GM12878 (cell line): ENCODE measurements around the gene TK1.

Source experiments
- CHD2 ChIP-seq: IDR thresholded peaks from 2 replicates; pipeline ENCODE4 v1.6.1; 2011; ENCODE audit warnings: low read depth, low read length, improper control_type of control experiment, borderline replicate concordance
- NFXL1 ChIP-seq: fragments of 450-650 bp; IDR thresholded peaks from 2 replicates; pipeline ENCODE4 v1.6.1; 2017; ENCODE audit warnings: antibody characterized with exemption, mild to moderate bottlenecking, borderline replicate concordance
- RAD21 ChIP-seq: IDR thresholded peaks from 2 replicates; pipeline ENCODE4 v1.6.1; 2011; ENCODE audit warnings: mild to moderate bottlenecking, low read depth, low read length, moderate library complexity; ENCODE audit not compliant: insufficient read depth
- SMC3 ChIP-seq: IDR thresholded peaks from 2 replicates; pipeline ENCODE4 v1.6.1; 2011; ENCODE audit warnings: low read length, improper control_type of control experiment, borderline replicate concordance
- YY1 ChIP-seq: IDR thresholded peaks from 2 replicates; pipeline ENCODE4 v1.6.1; 2011; ENCODE audit warnings: low read depth, mild to moderate bottlenecking, low read length
- TF ChIP-seq, protein P1 (sequence below): IDR thresholded peaks from 2 replicates; pipeline ENCODE4 v1.6.1; 2012; ENCODE audit warnings: low read length, inconsistent platforms
- TF ChIP-seq, protein P2 (sequence below), 3 experiments: IDR thresholded peaks in 2 of 3; conservative IDR thresholded peaks in 1 of 3; 2 replicates each; pipeline ENCODE4 v1.5.1; 2011; ENCODE audit warnings: low read depth in 3 of 3, low read length in 3 of 3, mild to moderate bottlenecking in 3 of 3, control low read depth in 2 of 3, moderate library complexity in 2 of 3, inconsistent platforms in 1 of 3, mixed read lengths in 1 of 3; ENCODE audit not compliant: control insufficient read depth in 2 of 3, insufficient read depth in 1 of 3; ENCODE audit errors: extremely low read depth in 1 of 3

DNA sequence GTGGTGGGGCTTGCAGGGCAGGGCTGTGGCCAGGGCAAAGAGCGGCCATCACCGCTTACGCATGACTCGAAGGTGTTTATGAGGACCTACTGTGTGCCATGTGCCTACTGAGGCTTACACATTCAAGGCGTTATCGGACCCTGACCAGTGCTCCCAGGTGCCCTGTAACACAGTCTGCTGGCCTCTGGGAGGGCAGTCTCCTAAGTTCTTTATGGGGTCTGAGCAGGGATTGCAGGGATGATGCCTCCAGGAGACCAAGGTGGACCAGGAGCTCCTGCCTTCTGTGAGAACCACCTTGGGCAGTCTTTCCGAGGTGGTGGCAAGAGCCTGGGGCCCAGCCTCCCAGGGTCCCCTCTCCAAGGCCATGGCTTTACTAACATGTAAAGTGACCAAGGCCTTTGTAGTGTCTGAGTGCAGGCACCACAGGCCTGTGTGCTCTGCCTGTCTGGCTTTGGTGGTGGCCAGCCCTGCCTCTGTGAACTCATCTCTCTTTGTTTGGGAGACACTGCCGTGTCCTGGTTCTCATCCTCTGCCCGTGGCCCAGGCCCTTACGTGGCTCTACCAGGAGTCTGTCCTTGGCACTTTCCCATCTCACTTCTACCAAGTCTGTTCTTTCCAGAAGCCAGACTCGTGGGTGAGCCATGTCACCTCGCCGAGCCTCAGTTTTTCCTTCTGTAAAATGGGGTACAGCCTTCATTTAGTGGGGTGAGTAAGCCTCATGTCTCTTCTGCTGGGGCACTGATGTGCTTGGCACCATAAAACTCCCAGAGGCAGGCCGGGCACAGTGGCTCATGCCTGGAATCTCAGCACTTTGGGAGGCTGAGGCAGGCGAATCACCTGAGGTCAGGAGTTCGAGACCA, 21.9 kb downstream of the TK1 start:
- no peak for TF ChIP-seq YY1
- no peak for TF ChIP-seq NFXL1
- TF ChIP-seq RAD21, result no peak
- TF ChIP-seq, protein P1, sequence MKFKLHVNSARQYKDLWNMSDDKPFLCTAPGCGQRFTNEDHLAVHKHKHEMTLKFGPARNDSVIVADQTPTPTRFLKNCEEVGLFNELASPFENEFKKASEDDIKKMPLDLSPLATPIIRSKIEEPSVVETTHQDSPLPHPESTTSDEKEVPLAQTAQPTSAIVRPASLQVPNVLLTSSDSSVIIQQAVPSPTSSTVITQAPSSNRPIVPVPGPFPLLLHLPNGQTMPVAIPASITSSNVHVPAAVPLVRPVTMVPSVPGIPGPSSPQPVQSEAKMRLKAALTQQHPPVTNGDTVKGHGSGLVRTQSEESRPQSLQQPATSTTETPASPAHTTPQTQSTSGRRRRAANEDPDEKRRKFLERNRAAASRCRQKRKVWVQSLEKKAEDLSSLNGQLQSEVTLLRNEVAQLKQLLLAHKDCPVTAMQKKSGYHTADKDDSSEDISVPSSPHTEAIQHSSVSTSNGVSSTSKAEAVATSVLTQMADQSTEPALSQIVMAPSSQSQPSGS, result no peak
- TF ChIP-seq, protein P2, sequence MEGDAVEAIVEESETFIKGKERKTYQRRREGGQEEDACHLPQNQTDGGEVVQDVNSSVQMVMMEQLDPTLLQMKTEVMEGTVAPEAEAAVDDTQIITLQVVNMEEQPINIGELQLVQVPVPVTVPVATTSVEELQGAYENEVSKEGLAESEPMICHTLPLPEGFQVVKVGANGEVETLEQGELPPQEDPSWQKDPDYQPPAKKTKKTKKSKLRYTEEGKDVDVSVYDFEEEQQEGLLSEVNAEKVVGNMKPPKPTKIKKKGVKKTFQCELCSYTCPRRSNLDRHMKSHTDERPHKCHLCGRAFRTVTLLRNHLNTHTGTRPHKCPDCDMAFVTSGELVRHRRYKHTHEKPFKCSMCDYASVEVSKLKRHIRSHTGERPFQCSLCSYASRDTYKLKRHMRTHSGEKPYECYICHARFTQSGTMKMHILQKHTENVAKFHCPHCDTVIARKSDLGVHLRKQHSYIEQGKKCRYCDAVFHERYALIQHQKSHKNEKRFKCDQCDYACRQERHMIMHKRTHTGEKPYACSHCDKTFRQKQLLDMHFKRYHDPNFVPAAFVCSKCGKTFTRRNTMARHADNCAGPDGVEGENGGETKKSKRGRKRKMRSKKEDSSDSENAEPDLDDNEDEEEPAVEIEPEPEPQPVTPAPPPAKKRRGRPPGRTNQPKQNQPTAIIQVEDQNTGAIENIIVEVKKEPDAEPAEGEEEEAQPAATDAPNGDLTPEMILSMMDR (IDR thresholded peaks at IDR 0.05 in 2 of 3, conservative IDR thresholded peaks at IDR 0.05 in 1 of 3; ENCODE audit: control insufficient read depth in 2 of 3, extremely low read depth in 1 of 3, insufficient read depth in 1 of 3, low read depth in 3 of 3, low read length in 3 of 3), result no peak
- no peak for TF ChIP-seq CHD2
- no peak for TF ChIP-seq SMC3
